Measurements from ENCODE around the gene CNTNAP2.

Gene CNTNAP2

GRCh38 chr7:148262721-148263229 lies 2146.2 kb downstream of the CNTNAP2 start:
- FAIRE-seq (peak; percentile 95), DNase-seq (ENCODE audit: insufficient read length, low spot score) (peak; percentile 42)
- no peak for TF ChIP-seq POLR2A (IDR thresholded peaks at IDR 0.05; ENCODE audit: low read depth, low read length)
- TF ChIP-seq POU2F2 (IDR thresholded peaks at IDR 0.05; ENCODE audit: low read depth, low read length): no peak
- no peak for TF ChIP-seq POLR2AphosphoS5 (IDR thresholded peaks at IDR 0.05; ENCODE audit: low read depth, low read length)
- no peak for TF ChIP-seq PAX5 (IDR thresholded peaks at IDR 0.05; ENCODE audit: insufficient read depth, low read length, severe bottlenecking)

- DNase-seq (ENCODE audit: insufficient read length, low spot score): no peak
- FAIRE-seq: peak; percentile 26
- TF ChIP-seq POLR2AphosphoS5 (IDR thresholded peaks at IDR 0.05; ENCODE audit: low read depth, low read length): no peak
- no peak for TF ChIP-seq PAX5 (IDR thresholded peaks at IDR 0.05; ENCODE audit: insufficient read depth, low read length, severe bottlenecking)
- TF ChIP-seq POU2F2 (IDR thresholded peaks at IDR 0.05; ENCODE audit: low read depth, low read length): no peak
- no peak for TF ChIP-seq TAF1 (IDR thresholded peaks at IDR 0.05; ENCODE audit: low read depth, low read length)
- no peak for TF ChIP-seq SPI1 (IDR thresholded peaks at IDR 0.05; ENCODE audit: low read depth, low read length)
- TF ChIP-seq POLR2A (IDR thresholded peaks at IDR 0.05; ENCODE audit: low read depth, low read length): no peak
Observed at GRCh38 chr7:148264933-148265557, 2148.4 kb downstream of the CNTNAP2 start.

- DNase-seq (ENCODE audit: insufficient read length, low spot score) (no peak), FAIRE-seq (no peak)
Observed at GRCh38 chr7:148265896-148266295, 2149.3 kb downstream of the CNTNAP2 start.

GRCh38 chr7:148266795-148267194 lies 2150.2 kb downstream of the CNTNAP2 start:
- DNase-seq (ENCODE audit: insufficient read length, low spot score): no peak
- TF ChIP-seq POU2F2 (IDR thresholded peaks at IDR 0.05; ENCODE audit: low read depth, low read length): no peak
- TF ChIP-seq PAX5 (IDR thresholded peaks at IDR 0.05; ENCODE audit: insufficient read depth, low read length, severe bottlenecking): no peak
- TF ChIP-seq SPI1 (IDR thresholded peaks at IDR 0.05; ENCODE audit: low read depth, low read length): no peak
- TF ChIP-seq POLR2AphosphoS5 (IDR thresholded peaks at IDR 0.05; ENCODE audit: low read depth, low read length): no peak
- TF ChIP-seq TAF1 (IDR thresholded peaks at IDR 0.05; ENCODE audit: low read depth, low read length): no peak
- no peak for TF ChIP-seq POLR2A (IDR thresholded peaks at IDR 0.05; ENCODE audit: low read depth, low read length)
- FAIRE-seq: no peak

More at GRCh38 chr7:148265896-148266295, 2149.3 kb downstream of the CNTNAP2 start:
- TF ChIP-seq PAX5 (IDR thresholded peaks at IDR 0.05; ENCODE audit: insufficient read depth, low read length, severe bottlenecking) (no peak), POLR2AphosphoS5 (IDR thresholded peaks at IDR 0.05; ENCODE audit: low read depth, low read length) (no peak), TAF1 (IDR thresholded peaks at IDR 0.05; ENCODE audit: low read depth, low read length) (no peak), POLR2A (IDR thresholded peaks at IDR 0.05; ENCODE audit: low read depth, low read length) (no peak), SPI1 (IDR thresholded peaks at IDR 0.05; ENCODE audit: low read depth, low read length) (no peak), POU2F2 (IDR thresholded peaks at IDR 0.05; ENCODE audit: low read depth, low read length) (no peak)

- FAIRE-seq (no peak), DNase-seq (ENCODE audit: insufficient read length, low spot score) (no peak)
- TF ChIP-seq POU2F2 (IDR thresholded peaks at IDR 0.05; ENCODE audit: low read depth, low read length): no peak
- TF ChIP-seq PAX5 (IDR thresholded peaks at IDR 0.05; ENCODE audit: insufficient read depth, low read length, severe bottlenecking): no peak
- TF ChIP-seq SPI1 (IDR thresholded peaks at IDR 0.05; ENCODE audit: low read depth, low read length): no peak
- TF ChIP-seq TAF1 (IDR thresholded peaks at IDR 0.05; ENCODE audit: low read depth, low read length): no peak
- no peak for TF ChIP-seq POLR2A (IDR thresholded peaks at IDR 0.05; ENCODE audit: low read depth, low read length)
Observed at GRCh38 chr7:148270576-148270975, 2154.0 kb downstream of the CNTNAP2 start.

GRCh38 chr7:148274118-148274517 lies 2157.5 kb downstream of the CNTNAP2 start:
- no peak for DNase-seq (ENCODE audit: insufficient read length, low spot score)
- no peak for FAIRE-seq
- TF ChIP-seq POU2F2 (IDR thresholded peaks at IDR 0.05; ENCODE audit: low read depth, low read length): no peak
- TF ChIP-seq PAX5 (IDR thresholded peaks at IDR 0.05; ENCODE audit: insufficient read depth, low read length, severe bottlenecking): no peak
- TF ChIP-seq SPI1 (IDR thresholded peaks at IDR 0.05; ENCODE audit: low read depth, low read length): no peak
- no peak for TF ChIP-seq TAF1 (IDR thresholded peaks at IDR 0.05; ENCODE audit: low read depth, low read length)
- TF ChIP-seq POLR2A (IDR thresholded peaks at IDR 0.05; ENCODE audit: low read depth, low read length): no peak
- TF ChIP-seq POLR2AphosphoS5 (IDR thresholded peaks at IDR 0.05; ENCODE audit: low read depth, low read length): no peak

GRCh38 chr7:148275359-148275890 lies 2158.8 kb downstream of the CNTNAP2 start:
- no peak for TF ChIP-seq POU2F2 (IDR thresholded peaks at IDR 0.05; ENCODE audit: low read depth, low read length)
- peak; percentile 76 for TF ChIP-seq PAX5 (IDR thresholded peaks at IDR 0.05; ENCODE audit: insufficient read depth, low read length, severe bottlenecking)
- no peak for TF ChIP-seq POLR2A (IDR thresholded peaks at IDR 0.05; ENCODE audit: low read depth, low read length)
- DNase-seq (ENCODE audit: insufficient read length, low spot score): no peak
- FAIRE-seq: no peak

- DNase-seq (ENCODE audit: insufficient read length, low spot score) (no peak), FAIRE-seq (no peak)
- TF ChIP-seq TAF1 (IDR thresholded peaks at IDR 0.05; ENCODE audit: low read depth, low read length) (no peak), POLR2AphosphoS5 (IDR thresholded peaks at IDR 0.05; ENCODE audit: low read depth, low read length) (no peak), POU2F2 (IDR thresholded peaks at IDR 0.05; ENCODE audit: low read depth, low read length) (no peak), SPI1 (IDR thresholded peaks at IDR 0.05; ENCODE audit: low read depth, low read length) (peak; percentile 76), PAX5 (IDR thresholded peaks at IDR 0.05; ENCODE audit: insufficient read depth, low read length, severe bottlenecking) (no peak), POLR2A (IDR thresholded peaks at IDR 0.05; ENCODE audit: low read depth, low read length) (no peak)
Observed at GRCh38 chr7:148276314-148277041, 2159.9 kb downstream of the CNTNAP2 start.

GRCh38 chr7:148277042-148277660 lies 2160.6 kb downstream of the CNTNAP2 start:
- TF ChIP-seq TAF1 (IDR thresholded peaks at IDR 0.05; ENCODE audit: low read depth, low read length) (no peak), POLR2AphosphoS5 (IDR thresholded peaks at IDR 0.05; ENCODE audit: low read depth, low read length) (no peak), PAX5 (IDR thresholded peaks at IDR 0.05; ENCODE audit: insufficient read depth, low read length, severe bottlenecking) (no peak), POU2F2 (IDR thresholded peaks at IDR 0.05; ENCODE audit: low read depth, low read length) (no peak), SPI1 (IDR thresholded peaks at IDR 0.05; ENCODE audit: low read depth, low read length) (no peak), POLR2A (IDR thresholded peaks at IDR 0.05; ENCODE audit: low read depth, low read length) (no peak)
- FAIRE-seq: no peak
- no peak for DNase-seq (ENCODE audit: insufficient read length, low spot score)
